ENCODE measurements around the gene EVX1. TPM values are rescaled to one million over a fixed set of nuclear protein-coding genes. Genes with fewer than 3 reads are reported as not detected.

The EVX1 gene
- total RNA-seq: not detected
- long read RNA-seq: 0 reads

GRCh38 chr7:27242555-27243339 lies at the start of gene EVX1:
EVX1 (plus strand) TSS chr7:27242802; CDS start chr7:27243031, 229 bp downstream.
- Histone ChIP-seq H3K27ac (replicated peaks) (no peak within 1 kb of the TSS), H3K27me3 (ENCODE audit: low read depth) (peaks cover 100% of the 10 kb centered on the region), H3K4me1 (peaks cover 51% of the 10 kb centered on the region), H3K9me3 (replicated peaks) (no peaks in the 10 kb centered on the region), H3K4me3 (peak within 1 kb of the TSS; percentile 44), H3K36me3 (no peaks in the 10 kb centered on the region)
- TF ChIP-seq CTCF (IDR thresholded peaks at IDR 0.05; ENCODE audit: borderline replicate concordance): no peak
- DNase-seq: no peak
- intact Hi-C loops (cut with micrococcal nuclease): no loop called here

GRCh38 chr7:27193335-27194001 lies 49.1 kb upstream of the EVX1 start:
- no peak for TF ChIP-seq CTCF (IDR thresholded peaks at IDR 0.05; ENCODE audit: borderline replicate concordance)
- no peak for DNase-seq
- H3K4me3 ChIP-seq: peak overlapping the region; percentile 54
- H3K27me3 ChIP-seq (ENCODE audit: low read depth): peaks cover 100% of the 10 kb centered on the region
- intact Hi-C loops (cut with micrococcal nuclease): no loop called here
- H3K4me1 ChIP-seq: peaks cover 32% of the 10 kb centered on the region
- H3K9me3 ChIP-seq (replicated peaks): no peaks in the 10 kb centered on the region
- no peak overlapping the region for H3K27ac ChIP-seq (replicated peaks)
- H3K36me3 ChIP-seq: no peaks in the 10 kb centered on the region

GRCh38 chr7:27194002-27194352 lies 48.6 kb upstream of the EVX1 start:
- no peak overlapping the region for H3K4me3 ChIP-seq
- no peak for TF ChIP-seq CTCF (IDR thresholded peaks at IDR 0.05; ENCODE audit: borderline replicate concordance)
- peaks cover 32% of the 10 kb centered on the region for H3K4me1 ChIP-seq

GRCh38 chr7:27194686-27195379 lies 47.8 kb upstream of the EVX1 start:
- TF ChIP-seq CTCF (IDR thresholded peaks at IDR 0.05; ENCODE audit: borderline replicate concordance): no peak
- DNase-seq: no peak
- Histone ChIP-seq H3K9me3 (replicated peaks) (no peaks in the 10 kb centered on the region), H3K27ac (replicated peaks) (no peak overlapping the region), H3K4me3 (no peak overlapping the region), H3K36me3 (no peaks in the 10 kb centered on the region), H3K27me3 (ENCODE audit: low read depth) (peaks cover 99% of the 10 kb centered on the region), H3K4me1 (peaks cover 32% of the 10 kb centered on the region)
- intact Hi-C loops (cut with micrococcal nuclease): loop anchor here (5.0 kb wide), 1 partner anchor 882 kb away; no protein-coding TSS in a partner anchor

More at GRCh38 chr7:27194002-27194352, 48.6 kb upstream of the EVX1 start:
- Histone ChIP-seq H3K27ac (replicated peaks) (no peak overlapping the region), H3K9me3 (replicated peaks) (no peaks in the 10 kb centered on the region), H3K36me3 (no peaks in the 10 kb centered on the region), H3K27me3 (ENCODE audit: low read depth) (peaks cover 100% of the 10 kb centered on the region)
- DNase-seq: no peak
- intact Hi-C loops (cut with micrococcal nuclease): no loop called here

- no peak overlapping the region for H3K27ac ChIP-seq (replicated peaks)
- intact Hi-C loops (cut with micrococcal nuclease): loop anchor here (5.0 kb wide), 1 partner anchor 881 kb away; no protein-coding TSS in a partner anchor
- DNase-seq: peak; percentile 83
- no peaks in the 10 kb centered on the region for H3K36me3 ChIP-seq
- no peaks in the 10 kb centered on the region for H3K9me3 ChIP-seq (replicated peaks)
- peak; percentile 84 for TF ChIP-seq CTCF (IDR thresholded peaks at IDR 0.05; ENCODE audit: borderline replicate concordance)
- H3K4me3 ChIP-seq: no peak overlapping the region
- H3K4me1 ChIP-seq: peaks cover 44% of the 10 kb centered on the region
- peaks cover 99% of the 10 kb centered on the region for H3K27me3 ChIP-seq (ENCODE audit: low read depth)
Observed at GRCh38 chr7:27196287-27196767, 46.3 kb upstream of the EVX1 start.

Data from left ventricle myocardium inferior (tissue), 1 donor.